ENCODE results near the gene EEF1A2. TPM values are rescaled to one million over a fixed set of nuclear protein-coding genes. Genes with fewer than 3 reads are reported as not detected.
A peak's percentile ranks its signal among the peaks of the same experiment; 100 is the strongest.

EEF1A2 gene
- total and polyA plus RNA-seq, 2 of the 4 experiments (the other 2 are of a cell fraction), result 1.3 to 4.6 TPM

DNA sequence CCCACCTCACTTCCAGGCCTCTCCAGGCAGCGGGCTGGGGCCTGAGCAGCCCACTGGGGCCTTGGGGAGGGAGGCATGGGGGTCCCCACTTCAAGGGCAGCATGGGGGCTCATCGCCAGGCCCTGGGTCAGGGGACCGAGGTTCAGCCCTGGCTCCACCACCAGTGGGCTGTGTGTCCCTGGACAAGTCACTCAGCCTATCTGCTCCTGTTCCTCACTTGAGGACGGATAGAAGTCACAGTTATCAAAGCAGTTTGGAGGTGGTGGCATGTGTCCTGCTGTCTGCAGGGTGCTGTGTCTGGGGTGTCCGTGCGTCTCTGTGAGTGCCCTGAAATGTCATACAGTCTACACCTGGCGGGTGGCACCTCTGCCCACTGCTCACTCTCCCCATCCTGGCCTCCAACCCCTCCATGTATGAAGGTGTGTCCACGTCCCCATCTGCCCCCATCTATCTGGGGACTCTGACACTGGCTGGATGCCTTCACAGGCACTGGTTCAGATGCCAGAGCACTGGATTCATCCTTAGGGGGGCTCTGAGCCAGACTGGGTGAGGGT is 3.6 kb downstream of the EEF1A2 start:
- H4K8ac ChIP-seq (ENCODE audit: low read depth in 2 of 2, low read length in 2 of 2), result no peak overlapping the region
- H4K91ac ChIP-seq (ENCODE audit: insufficient read depth, low read depth, low read length), result no peak overlapping the region
- no peak overlapping the region for H2AFZ ChIP-seq (replicated peaks; ENCODE audit: low read length, poor library complexity)
- no peaks in the 10 kb centered on the region for H3K9me3 ChIP-seq (ENCODE audit: control insufficient read depth, insufficient read depth, low read length)
- intact Hi-C loops (cut with micrococcal nuclease), result no loop called here
- H3K18ac ChIP-seq (ENCODE audit: low read depth, low read length), result no peak overlapping the region
- H2BK5ac ChIP-seq (ENCODE audit: low read depth, low read length, poor library complexity, severe bottlenecking), result no peak overlapping the region
- H2AK5ac ChIP-seq (ENCODE audit: low read depth, low read length), result no peak overlapping the region
- H3K4ac ChIP-seq (ENCODE audit: low read depth, low read length), result no peak overlapping the region
- DNase-seq, result no peak
- no peak overlapping the region for H2BK120ac ChIP-seq (ENCODE audit: low read depth, low read length)
- no peak overlapping the region for H4K5ac ChIP-seq (ENCODE audit: low read depth, low read length)
- ChIA-PET CTCF (interaction anchor here (0.5 to 1.2 kb wide), 2 partner anchors 26 to 155 kb away, joined by 4 to 8 read pairs; partner anchors contain the start of gene PPDPF), POLR2A (ENCODE audit: unreplicated experiment) (no interaction called here)
- H4K20me1 ChIP-seq (ENCODE audit: insufficient read depth, low read length), result peaks cover 4% of the 10 kb centered on the region
- H3K4me2 ChIP-seq (ENCODE audit: low read depth, low read length), result no peak overlapping the region
- no peaks in the 10 kb centered on the region for H3K79me1 ChIP-seq (ENCODE audit: low read depth in 1 of 2, low read length in 2 of 2)
- H2BK15ac ChIP-seq (ENCODE audit: low read depth, low read length), result no peak overlapping the region
- no peak overlapping the region for H2BK20ac ChIP-seq (ENCODE audit: low read depth, low read length)
- no peak overlapping the region for H3K9ac ChIP-seq (ENCODE audit: low read depth, low read length)
- BruUV-seq (replicated peaks), result no TSS peak
- H3K4me1 ChIP-seq (ENCODE audit: control insufficient read depth, insufficient read depth, low read length), result 0 out of 2 replicates have a peak, but pooled peaks cover 3% of the 10 kb centered on the region
- H3K27me3 ChIP-seq (ENCODE audit: control insufficient read depth, insufficient read depth, low read length), result peaks cover 12% of the 10 kb centered on the region
- H3K9me1 ChIP-seq (ENCODE audit: insufficient read depth, low read length), result no peaks in the 10 kb centered on the region
- dilution Hi-C loops (cut with HindIII; ENCODE audit: low sequenced_read_pairs, unreplicated experiment), result no loop called here
- H2AK9ac ChIP-seq (replicated peaks; ENCODE audit: low read depth, low read length, poor library complexity), result peak overlapping the region; percentile 23
- in situ Hi-C loops (cut with MboI; ENCODE audit: low sequenced_read_pairs), result no loop called here
- no peak overlapping the region for H3K56ac ChIP-seq (ENCODE audit: extremely low read depth, insufficient read depth, low read length)
- TF ChIP-seq SMC3 (IDR thresholded peaks at IDR 0.05; ENCODE audit: low read depth, low read length), result no peak
- no peak for TF ChIP-seq CHD1 (IDR thresholded peaks at IDR 0.05; ENCODE audit: low read depth, low read length)
- no peak for TF ChIP-seq RFX5 (IDR thresholded peaks at IDR 0.05; ENCODE audit: low read depth, low read length)
- TF ChIP-seq MXI1 (IDR thresholded peaks at IDR 0.05; ENCODE audit: borderline replicate concordance, low read depth, low read length), result no peak
- TF ChIP-seq NFE2L2 (IDR thresholded peaks at IDR 0.05; ENCODE audit: low read depth, low read length), result no peak
- TF ChIP-seq USF2 (IDR thresholded peaks at IDR 0.05; ENCODE audit: low read depth, low read length), result no peak
- no peak for TF ChIP-seq CEBPB (IDR thresholded peaks at IDR 0.05; ENCODE audit: low read depth, low read length)
- no peak for TF ChIP-seq BHLHE40 (IDR thresholded peaks at IDR 0.05; ENCODE audit: low read depth, low read length)
- TF ChIP-seq MAZ (IDR thresholded peaks at IDR 0.05; ENCODE audit: borderline replicate concordance, low read depth, low read length), result no peak
- TF ChIP-seq RCOR1 (IDR thresholded peaks at IDR 0.05; ENCODE audit: insufficient replicate concordance, low read length), result no peak
- no peak overlapping the region for H3K23ac ChIP-seq (ENCODE audit: low read depth, low read length)
- no peak overlapping the region for H3K14ac ChIP-seq (replicated peaks; ENCODE audit: low read depth, low read length)
- no CpG with 5 or more reads among the region's 8 CpGs for WGBS, 2 experiments (ENCODE audit: extremely low coverage in 2 of 2, insufficient read length in 1 of 2)
- no peak for ATAC-seq (ENCODE audit: low read depth)
- no peak overlapping the region for H3K4me3 ChIP-seq (ENCODE audit: insufficient read depth, low read depth, low read length)
- no peaks in the 10 kb centered on the region for H3K36me3 ChIP-seq (ENCODE audit: control insufficient read depth, insufficient read depth, low read length)
- H3K27ac ChIP-seq (ENCODE audit: insufficient read depth, low read length), result no peak overlapping the region

Data from IMR-90 (cell line).